ENCODE data around the gene UBR2.
A peak's percentile ranks its signal among the peaks of the same experiment; 100 is the strongest.

Gene UBR2

GRCh38 chr6:42653851-42654250 lies 90.0 kb downstream of the UBR2 start:
- no peaks in the 10 kb centered on the region for H3K79me2 ChIP-seq (ENCODE audit: insufficient read depth, low read length)
- H3K36me3 ChIP-seq (ENCODE audit: insufficient read depth, low read length): peaks cover 76% of the 10 kb centered on the region
- H3K4me2 ChIP-seq (ENCODE audit: insufficient read depth, low read length): no peak overlapping the region
- no peaks in the 10 kb centered on the region for H4K20me1 ChIP-seq (ENCODE audit: insufficient read depth, low read length)
- DNase-seq: no peak
- ATAC-seq (ENCODE audit: insufficient read depth, low read depth): no peak
- no peaks in the 10 kb centered on the region for H3K27me3 ChIP-seq (ENCODE audit: insufficient read depth, low read length, poor library complexity)
- no peak overlapping the region for H3K27ac ChIP-seq (ENCODE audit: low read length)
- H3K9ac ChIP-seq (ENCODE audit: low read depth, low read length): no peak overlapping the region
- H3K4me3 ChIP-seq (ENCODE audit: low read depth in 1 of 2, low read length in 2 of 2): no peak overlapping the region
- no peaks in the 10 kb centered on the region for H3K9me3 ChIP-seq (ENCODE audit: insufficient read depth, low read length, severe bottlenecking)
- H3K4me1 ChIP-seq (ENCODE audit: insufficient read depth, low read length): no peaks in the 10 kb centered on the region
- no peak overlapping the region for H2AFZ ChIP-seq (ENCODE audit: low read depth, low read length)
- TF ChIP-seq CTCF (IDR thresholded peaks at IDR 0.05; ENCODE audit: borderline replicate concordance, extremely low read depth, low read length, poor library complexity, severe bottlenecking): no peak
- no peak for TF ChIP-seq EZH2 (IDR thresholded peaks at IDR 0.05; ENCODE audit: borderline replicate concordance, low read depth, low read length, severe bottlenecking)

GRCh38 chr6:42659806-42660205 lies 96.0 kb downstream of the UBR2 start:
- H3K27me3 ChIP-seq (ENCODE audit: insufficient read depth, low read length, poor library complexity): no peaks in the 10 kb centered on the region
- no peak for TF ChIP-seq EZH2 (IDR thresholded peaks at IDR 0.05; ENCODE audit: borderline replicate concordance, low read depth, low read length, severe bottlenecking)
- TF ChIP-seq CTCF (IDR thresholded peaks at IDR 0.05; ENCODE audit: borderline replicate concordance, extremely low read depth, low read length, poor library complexity, severe bottlenecking): no peak
- H3K4me2 ChIP-seq (ENCODE audit: insufficient read depth, low read length): no peak overlapping the region
- no peaks in the 10 kb centered on the region for H3K4me1 ChIP-seq (ENCODE audit: insufficient read depth, low read length)
- H4K20me1 ChIP-seq (ENCODE audit: insufficient read depth, low read length): no peaks in the 10 kb centered on the region
- H3K4me3 ChIP-seq (ENCODE audit: low read depth in 1 of 2, low read length in 2 of 2): no peak overlapping the region
- ATAC-seq (ENCODE audit: insufficient read depth, low read depth) (no peak), DNase-seq (no peak)
- H2AFZ ChIP-seq (ENCODE audit: low read depth, low read length): no peak overlapping the region
- no peaks in the 10 kb centered on the region for H3K79me2 ChIP-seq (ENCODE audit: insufficient read depth, low read length)
- peaks cover 69% of the 10 kb centered on the region for H3K36me3 ChIP-seq (ENCODE audit: insufficient read depth, low read length)
- no peak overlapping the region for H3K9ac ChIP-seq (ENCODE audit: low read depth, low read length)
- no peaks in the 10 kb centered on the region for H3K9me3 ChIP-seq (ENCODE audit: insufficient read depth, low read length, severe bottlenecking)
- H3K27ac ChIP-seq (ENCODE audit: low read length): no peak overlapping the region

- Histone ChIP-seq H2AFZ (ENCODE audit: low read depth, low read length) (no peak overlapping the region), H3K36me3 (ENCODE audit: insufficient read depth, low read length) (peaks cover 71% of the 10 kb centered on the region), H3K4me1 (ENCODE audit: insufficient read depth, low read length) (no peaks in the 10 kb centered on the region), H3K4me2 (ENCODE audit: insufficient read depth, low read length) (no peak overlapping the region), H4K20me1 (ENCODE audit: insufficient read depth, low read length) (no peaks in the 10 kb centered on the region), H3K27me3 (ENCODE audit: insufficient read depth, low read length, poor library complexity) (no peaks in the 10 kb centered on the region), H3K9me3 (ENCODE audit: insufficient read depth, low read length, severe bottlenecking) (no peaks in the 10 kb centered on the region), H3K79me2 (ENCODE audit: insufficient read depth, low read length) (no peaks in the 10 kb centered on the region), H3K4me3 (ENCODE audit: low read depth in 1 of 2, low read length in 2 of 2) (no peak overlapping the region), H3K27ac (ENCODE audit: low read length) (no peak overlapping the region), H3K9ac (ENCODE audit: low read depth, low read length) (no peak overlapping the region)
- DNase-seq (peak; percentile 81), ATAC-seq (ENCODE audit: insufficient read depth, low read depth) (peak; percentile 95)
- peak; percentile 94 for TF ChIP-seq CTCF (IDR thresholded peaks at IDR 0.05; ENCODE audit: borderline replicate concordance, extremely low read depth, low read length, poor library complexity, severe bottlenecking)
- TF ChIP-seq EZH2 (IDR thresholded peaks at IDR 0.05; ENCODE audit: borderline replicate concordance, low read depth, low read length, severe bottlenecking): no peak
These were observed 97.8 kb downstream of the UBR2 start for GRCh38 chr6:42661540-42662153.
